ENCODE results near the gene NADSYN1.

DNA sequence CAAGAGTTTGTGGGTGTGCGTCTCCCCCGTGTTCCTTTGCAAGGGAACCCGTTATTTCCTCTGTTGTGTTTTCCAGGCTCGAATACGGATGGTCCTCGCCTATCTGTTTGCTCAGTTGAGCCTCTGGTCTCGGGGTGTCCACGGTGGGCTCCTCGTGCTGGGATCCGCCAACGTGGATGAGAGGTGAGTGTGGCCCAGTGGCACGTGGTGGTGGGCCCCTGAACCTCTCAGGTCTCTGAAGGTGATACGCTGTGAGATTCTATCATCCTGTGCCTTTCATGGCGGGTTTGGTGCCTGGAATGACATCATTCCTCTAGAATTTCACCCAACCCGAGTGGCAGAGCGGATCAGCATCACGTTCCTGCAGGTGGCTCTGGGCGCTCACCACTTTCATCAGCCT is 32.5 kb downstream of the NADSYN1 start:
- TF ChIP-seq IRF1 (CRISPR knock-in tag; IDR thresholded peaks at IDR 0.05) (no peak), USF1 (CRISPR knock-in tag; IDR thresholded peaks at IDR 0.05) (no peak), E2F1 (CRISPR knock-in tag; IDR thresholded peaks at IDR 0.05) (no peak), FOXJ3 (CRISPR knock-in tag; IDR thresholded peaks at IDR 0.05; ENCODE audit: borderline replicate concordance) (no peak), CBFB (CRISPR knock-in tag; IDR thresholded peaks at IDR 0.05; ENCODE audit: low read depth) (no peak)

Data from WTC11 (cell line).